CD4-positive, alpha-beta T cell (primary cell): ENCODE results near the gene ANKRD13B. TPM values are rescaled to one million over a fixed set of nuclear protein-coding genes. Genes with fewer than 3 reads are reported as not detected.
A peak's percentile ranks its signal among the peaks of the same experiment; 100 is the strongest.

ENCODE experiments used
- ATAC-seq: fragments of 200-7000 bp; cut with Tn5 transposase; one replicate; pipeline ENCODE4 v1.10.0; 2022; ENCODE audit warnings: mild to moderate bottlenecking; ENCODE audit not compliant: poor library complexity
- CTCF ChIA-PET: fragments of 350-600 bp; sonication (Branson Sonifier 250); formaldehyde crosslinking; loops from one replicate; lab custom pipeline; 2021; ENCODE audit warnings: antibody characterized with exemption, inconsistent platforms; lab: Charles Lee
- POLR2A ChIA-PET: fragments of 350-600 bp; sonication (Branson Sonifier 250); formaldehyde crosslinking; loops from one replicate; lab custom pipeline; 2021; ENCODE audit warnings: antibody characterized with exemption, inconsistent platforms; lab: Charles Lee
- DNase-seq, 14 experiments: peaks; one replicate each; pipeline ENCODE4 v3.0.0-alpha.2; 2013 to 2020; ENCODE audit warnings: mixed read lengths in 2 of 14
- H3K27ac ChIP-seq, 2 donors: one replicate each; pipeline versions ENCODE4 v1.5.1 to v1.7.0; 2013; ENCODE audit warnings: low read length in 2 of 2, low read depth in 1 of 2, mild to moderate bottlenecking in 1 of 2
- H3K27me3 ChIP-seq, 2 experiments: 1 replicate in 1 of 2; 2 replicates in 1 of 2; pipeline versions ENCODE4 v1.6.1 to v1.7.0; 2013; ENCODE audit warnings: low read length in 2 of 2, control low read depth in 1 of 2, mild to moderate bottlenecking in 1 of 2, moderate library complexity in 1 of 2; ENCODE audit not compliant: insufficient read depth in 2 of 2, control insufficient read depth in 1 of 2
- H3K36me3 ChIP-seq: one replicate; pipeline ENCODE4 v1.6.1; 2013; ENCODE audit warnings: low read length, control low read depth; ENCODE audit not compliant: insufficient read depth
- H3K4me1 ChIP-seq: one replicate; pipeline ENCODE4 v1.6.1; 2013; ENCODE audit warnings: low read length, control low read depth; ENCODE audit not compliant: insufficient read depth
- H3K4me3 ChIP-seq: one replicate; pipeline ENCODE4 v1.5.1; 2013; ENCODE audit warnings: mild to moderate bottlenecking, low read length, moderate library complexity
- H3K9me3 ChIP-seq, 2 experiments: 1 replicate in 1 of 2; 2 replicates in 1 of 2; pipeline versions ENCODE4 v1.6.1 to v1.7.0; 2013; ENCODE audit warnings: low read length in 2 of 2, mild to moderate bottlenecking in 2 of 2, control low read depth in 1 of 2, moderate library complexity in 1 of 2; ENCODE audit not compliant: control insufficient read depth in 1 of 2, insufficient read depth in 1 of 2
- H3K27ac Mint-ChIP-seq: one replicate; pipeline ENCODE4 v1.8.0; 2020; ENCODE audit warnings: mixed read lengths
- H3K27me3 Mint-ChIP-seq: one replicate; pipeline ENCODE4 v1.8.0; 2021; ENCODE audit warnings: mixed read lengths
- H3K36me3 Mint-ChIP-seq: one replicate; pipeline ENCODE4 v1.8.0; 2021; ENCODE audit warnings: low read depth, mixed read lengths
- H3K4me1 Mint-ChIP-seq: one replicate; pipeline ENCODE4 v1.8.0; 2021; ENCODE audit warnings: low read depth, mixed read lengths
- H3K4me3 Mint-ChIP-seq: one replicate; pipeline ENCODE4 v1.8.0; 2020; ENCODE audit warnings: mild to moderate bottlenecking, mixed read lengths
- H3K9me3 Mint-ChIP-seq: one replicate; pipeline ENCODE4 v1.8.0; 2020; ENCODE audit warnings: mixed read lengths
- CTCF ChIP-seq: fragments of 200-600 bp; IDR thresholded peaks from one replicate; pipeline ENCODE4 v1.8.0; 2022; ENCODE audit warnings: antibody characterized with exemption, mild to moderate bottlenecking
- intact Hi-C, 2 experiments: fragments of 100-400 bp; cut with DNase I in 1 of 2; cut with micrococcal nuclease in 1 of 2; formaldehyde crosslinking; loops; one replicate each; pipeline versions ENCODE4 v1.15.1 to v1.9.0; 2023 to 2025; cut with DNase I, micrococcal nuclease
- total RNA-seq, 174 experiments: library from RNA in 2 of 174; stranded (reverse) in 2 of 174; gene quantifications; one replicate each; pipeline ENCODE4 v1.2.3 and lab custom pipeline; 2021 to 2026

ANKRD13B gene
- total RNA-seq, 2 experiments from 2014 or later = 2.1 to 3.0 TPM

GRCh38 chr17:29615492-29616299 lies 22.8 kb downstream of the ANKRD13B start:
- Mint-ChIP-seq H3K9me3 (no peaks in the 10 kb centered on the region), H3K27ac (peak overlapping the region; percentile 79), H3K4me3 (peak overlapping the region; percentile 91), H3K36me3 (no peaks in the 10 kb centered on the region), H3K27me3 (no peaks in the 10 kb centered on the region), H3K4me1 (peaks cover 40% of the 10 kb centered on the region)
- intact Hi-C loops = loop anchor here (1.0 to 10.0 kb wide), 4 partner anchors 26 to 319 kb away; partner anchors contain the start of genes ABHD15 (in 2 of the 2), TP53I13 (in 2 of the 2), GIT1 (in 1 of the 2) and SSH2 (in 1 of the 2)
- Histone ChIP-seq H3K9me3 (no peaks in the 10 kb centered on the region), H3K36me3 (no peaks in the 10 kb centered on the region), H3K4me3 (peak overlapping the region; percentile 68), H3K27ac (peak overlapping the region; percentile 15 to 44), H3K27me3 (no peaks in the 10 kb centered on the region), H3K4me1 (peaks cover 62% of the 10 kb centered on the region)
- ATAC-seq (peak; percentile 45), DNase-seq (peak; percentile 66 to 93 (median 82))
- ChIA-PET POLR2A (interaction anchor here (0.8 to 4.3 kb wide), 18 partner anchors 9 to 315 kb away, joined by 3 to 40 read pairs (median 4); partner anchors contain the start of genes ABHD15, ANKRD13B and TP53I13), CTCF (interaction anchor here (0.8 to 6.5 kb wide), 8 partner anchors 16 to 164 kb away, joined by 3 to 96 read pairs (median 11); partner anchors contain the start of gene ANKRD13B)
- no peak for TF ChIP-seq CTCF

- peak overlapping the region; percentile 91 for H3K4me3 Mint-ChIP-seq
- no peaks in the 10 kb centered on the region for H3K27me3 Mint-ChIP-seq
- ChIA-PET CTCF (interaction anchor here (0.7 to 6.5 kb wide), 29 partner anchors 9 to 500 kb away, joined by 3 to 96 read pairs (median 7); partner anchors contain the start of genes ABHD15, ANKRD13B, SSH2 and TP53I13), POLR2A (interaction anchor here (0.7 to 4.3 kb wide), 25 partner anchors 8 to 322 kb away, joined by 3 to 40 read pairs (median 9); partner anchors contain the start of genes ABHD15, ANKRD13B, NUFIP2 and SSH2)
- Histone ChIP-seq H3K27me3 (no peaks in the 10 kb centered on the region), H3K4me3 (peak overlapping the region; percentile 68), H3K27ac (no peak overlapping the region), H3K36me3 (no peaks in the 10 kb centered on the region), H3K4me1 (peaks cover 62% of the 10 kb centered on the region), H3K9me3 (no peaks in the 10 kb centered on the region)
- H3K9me3 Mint-ChIP-seq = no peaks in the 10 kb centered on the region
- peak overlapping the region; percentile 79 for H3K27ac Mint-ChIP-seq
- DNase-seq (peak in 2 of 14 experiments; percentile 38 to 49), ATAC-seq (no peak)
- intact Hi-C loops = loop anchor here (1.0 to 10.0 kb wide), 5 partner anchors 27 to 318 kb away; partner anchors contain the start of genes ABHD15 (in 2 of the 2), TP53I13 (in 2 of the 2), GIT1 (in 1 of the 2) and SSH2 (in 1 of the 2)
- peaks cover 44% of the 10 kb centered on the region for H3K4me1 Mint-ChIP-seq
- no peak for TF ChIP-seq CTCF
- no peaks in the 10 kb centered on the region for H3K36me3 Mint-ChIP-seq
These were observed 23.5 kb downstream of the ANKRD13B start for GRCh38 chr17:29616300-29617048.

GRCh38 chr17:29617125-29617480 lies 24.2 kb downstream of the ANKRD13B start:
- Histone ChIP-seq H3K27ac (no peak overlapping the region), H3K9me3 (no peaks in the 10 kb centered on the region), H3K4me1 (peaks cover 67% of the 10 kb centered on the region), H3K36me3 (no peaks in the 10 kb centered on the region), H3K27me3 (no peaks in the 10 kb centered on the region), H3K4me3 (peak overlapping the region; percentile 68)
- ChIA-PET CTCF (interaction anchor here (0.6 to 6.5 kb wide), 32 partner anchors 10 to 500 kb away, joined by 3 to 96 read pairs (median 6); partner anchors contain the start of genes ABHD15, ANKRD13B, SSH2 and TP53I13), POLR2A (interaction anchor here (0.6 to 4.3 kb wide), 27 partner anchors 8 to 1693 kb away, joined by 3 to 40 read pairs (median 5); partner anchors contain the start of genes ABHD15, ANKRD13B, NUFIP2 and SSH2)
- intact Hi-C loops = loop anchor here (1.0 to 10.0 kb wide), 5 partner anchors 28 to 318 kb away; partner anchors contain the start of genes ABHD15 (in 2 of the 2), TP53I13 (in 2 of the 2), GIT1 (in 1 of the 2) and SSH2 (in 1 of the 2)
- Mint-ChIP-seq H3K4me1 (peaks cover 47% of the 10 kb centered on the region), H3K36me3 (no peaks in the 10 kb centered on the region), H3K9me3 (no peaks in the 10 kb centered on the region), H3K27ac (peak overlapping the region; percentile 78), H3K27me3 (no peaks in the 10 kb centered on the region), H3K4me3 (peak overlapping the region; percentile 91)
- DNase-seq = peak; percentile 81 to 96 (median 88)
- peak; percentile 65 for TF ChIP-seq CTCF
- peak; percentile 69 for ATAC-seq
